GM12878 (cell line): ENCODE data around the gene OR6K6. TPM values are rescaled to one million over a fixed set of nuclear protein-coding genes. Genes with fewer than 3 reads are reported as not detected.

Source experiments
- ATAC-seq: fragments of 200-7000 bp; cut with Tn5 transposase; 3 replicates; pipeline ENCODE4 v1.9.1; 2020; ENCODE audit warnings: mild to moderate bottlenecking, moderate library complexity
- BruUV-seq: library from RNA; stranded (reverse); fragments of 400-500 nt; replicated peaks from 2 replicates; lab custom pipeline; 2021; lab: Mats Ljungman, UMichigan
- CTCF ChIA-PET: fragments of 300-600 bp; sonication (Branson Sonifier 250); formaldehyde crosslinking; extraction: SDS; loops from one replicate; lab custom pipeline; 2021; ENCODE audit warnings: inconsistent platforms; lab: Yijun Ruan, JAX
- POLR2A ChIA-PET: fragments of 350-600 bp; formaldehyde crosslinking; extraction: SDS; loops from one replicate; lab custom pipeline; 2021; ENCODE audit warnings: inconsistent platforms; lab: Charles Lee
- RAD21 ChIA-PET: fragments of 300-600 bp; sonication (Branson Sonifier 250); formaldehyde crosslinking; loops from one replicate; lab custom pipeline; 2023; ENCODE audit warnings: antibody characterized with exemption; ENCODE audit not compliant: unreplicated experiment; lab: Charles Lee
- SMC1A ChIA-PET: fragments of 300-600 bp; sonication (Branson Sonifier 250); formaldehyde crosslinking; loops from one replicate; lab custom pipeline; 2023; ENCODE audit not compliant: unreplicated experiment, uncharacterized antibody; lab: Charles Lee
- DNase-seq: peaks from one replicate; pipeline ENCODE4 v3.0.0-alpha.2; 2011; ENCODE audit warnings: low read depth, low spot score
- FAIRE-seq: peaks from 3 replicates; lab custom pipeline; 2011; peaks lifted over from hg19 to GRCh38; lab: Jason Lieb, UNC
- H2AFZ ChIP-seq: 2 replicates; pipeline ENCODE4 v1.6.0; 2011; ENCODE audit warnings: low read depth, low read length, control low read depth; ENCODE audit not compliant: control insufficient read depth
- H3K27ac ChIP-seq: 2 replicates; pipeline ENCODE4 v1.5.1; 2011; ENCODE audit warnings: control low read depth; ENCODE audit not compliant: control insufficient read depth, insufficient read depth
- H3K27me3 ChIP-seq, 2 experiments: replicated peaks in 1 of 2; 2 replicates each; pipeline versions ENCODE4 v1.6.0 to v1.6.1; 2011; ENCODE audit warnings: low read length in 1 of 2; ENCODE audit not compliant: control insufficient read depth in 2 of 2, insufficient read depth in 2 of 2
- H3K36me3 ChIP-seq, 2 experiments: 2 replicates each; pipeline ENCODE4 v1.5.1; 2011; ENCODE audit warnings: low read length in 1 of 2; ENCODE audit not compliant: control insufficient read depth in 2 of 2, insufficient read depth in 2 of 2
- H3K4me1 ChIP-seq: 2 replicates; pipeline ENCODE4 v1.6.1; 2011; ENCODE audit warnings: mild to moderate bottlenecking, low read length, moderate library complexity, mixed read lengths; ENCODE audit not compliant: control insufficient read depth, insufficient read depth
- H3K4me2 ChIP-seq: 2 replicates; pipeline ENCODE4 v1.6.0; 2011; ENCODE audit warnings: control low read depth; ENCODE audit not compliant: control insufficient read depth, insufficient read depth
- H3K4me3 ChIP-seq: fragments of 200-600 bp; sonication (generic); 2 replicates; pipeline ENCODE4 v1.5.1; 2016
- H3K79me2 ChIP-seq: 2 replicates; pipeline ENCODE4 v1.6.0; 2011; ENCODE audit warnings: low read length; ENCODE audit not compliant: control insufficient read depth, insufficient read depth
- H3K9ac ChIP-seq: 2 replicates; pipeline ENCODE4 v1.8.0; 2011; ENCODE audit warnings: low read length, control low read depth, mixed read lengths; ENCODE audit not compliant: control insufficient read depth, insufficient read depth
- H3K9me3 ChIP-seq: replicated peaks from 3 replicates; pipeline ENCODE4 v1.5.1; 2011; ENCODE audit warnings: mild to moderate bottlenecking, low read length; ENCODE audit not compliant: control insufficient read depth, insufficient read depth
- H4K20me1 ChIP-seq: 2 replicates; pipeline ENCODE4 v1.6.0; 2011; ENCODE audit not compliant: control insufficient read depth, insufficient read depth
- BHLHE40 ChIP-seq, 2 experiments: fragments of 450-650 bp in 1 of 2; IDR thresholded peaks; 2 replicates each; pipeline ENCODE4 v1.6.1; 2011 to 2017; ENCODE audit warnings: low read depth in 2 of 2, borderline replicate concordance in 1 of 2, improper control_type of control experiment in 1 of 2, low read length in 1 of 2, mild to moderate bottlenecking in 1 of 2
- CBX5 ChIP-seq: sonication (generic); IDR thresholded peaks from 2 replicates; pipeline ENCODE4 v1.6.1; 2016; ENCODE audit warnings: low read depth, moderate library complexity, mild to moderate bottlenecking, inconsistent platforms
- FOS ChIP-seq: IDR thresholded peaks from 3 replicates; pipeline ENCODE4 v1.6.1; 2011; ENCODE audit warnings: borderline replicate concordance; ENCODE audit not compliant: insufficient read length; ENCODE audit errors: extremely low read depth
- GABPA ChIP-seq: IDR thresholded peaks from 2 replicates; pipeline ENCODE4 v1.6.1; 2014; ENCODE audit warnings: antibody characterized with exemption, low read depth, mild to moderate bottlenecking, inconsistent platforms
- HDGF ChIP-seq: fragments of 450-650 bp; IDR thresholded peaks from 2 replicates; pipeline ENCODE4 v1.6.1; 2016; ENCODE audit warnings: antibody characterized with exemption
- NRF1 ChIP-seq: conservative IDR thresholded peaks from 2 replicates; pipeline ENCODE4 v1.6.1; 2011; ENCODE audit warnings: mild to moderate bottlenecking, low read depth, low read length, improper control_type of control experiment
- RCOR1 ChIP-seq: conservative IDR thresholded peaks from 2 replicates; pipeline ENCODE4 v1.6.1; 2012; ENCODE audit warnings: low read depth, low read length, improper control_type of control experiment
- RFX5 ChIP-seq: IDR thresholded peaks from 2 replicates; pipeline ENCODE4 v1.6.1; 2011; ENCODE audit warnings: low read depth, low read length, improper control_type of control experiment
- SREBF1 ChIP-seq: IDR thresholded peaks from 2 replicates; pipeline ENCODE4 v1.6.1; 2012; ENCODE audit warnings: mild to moderate bottlenecking, low read length
- TBL1XR1 ChIP-seq: IDR thresholded peaks from 2 replicates; pipeline ENCODE4 v1.6.1; 2012; ENCODE audit warnings: low read depth, low read length, improper control_type of control experiment
- ZNF622 ChIP-seq: fragments of 450-650 bp; IDR thresholded peaks from 2 replicates; pipeline ENCODE4 v1.6.1; 2017; ENCODE audit warnings: mild to moderate bottlenecking, inconsistent platforms
- WGBS: methylation state at CpG from one replicate; pipeline ENCODE4 v1.1.6; 2016; ENCODE audit warnings: low lambda C conversion rate; ENCODE audit not compliant: insufficient replicate concordance, insufficient coverage; ENCODE audit errors: missing lambda C conversion rate; 5-methylcytosine and 5-hydroxymethylcytosine counted together
- in situ Hi-C: fragments of 300-500 bp; cut with MboI; formaldehyde crosslinking; loops from 9 replicates; pipeline ENCODE4 v1.14.3; 2018; ENCODE audit warnings: mixed read lengths
- intact Hi-C: fragments of 100-400 bp; cut with micrococcal nuclease; formaldehyde crosslinking; loops from one replicate; pipeline ENCODE4 v1.14.2; 2022; ENCODE audit not compliant: unreplicated experiment
- polyA plus RNA-seq, 11 experiments: library from polyadenylated mRNA; depleted of rRNA in 4 of 11; unstranded in 6 of 11; stranded (reverse) in 5 of 11; fragments of >200 nt; fragmentation: Nextera tagmentation in 4 of 11; fragmentation: Illumina TruSeq in 1 of 11; extraction: Ambion mirVana in 4 of 11; extraction: Trizol in 1 of 11; gene quantifications; 1 replicate in 1 of 11; 2 replicates in 10 of 11; pipeline versions ENCODE4 v1.2.1 to v1.2.3, GENCODE V29; 2011 to 2016; ENCODE audit warnings: inconsistent platforms in 2 of 11, missing spikeins in 2 of 11, low read depth in 1 of 11
- total RNA-seq, 4 experiments: library from RNA; depleted of rRNA in 3 of 4; stranded (reverse); fragments of >200 nt in 3 of 4; fragmentation: Illumina TruSeq in 1 of 4; extraction: Trizol in 1 of 4; gene quantifications; 2 replicates each; pipeline versions ENCODE4 v1.2.1 to v1.2.3, GENCODE V29; 2013 to 2021
- TF ChIP-seq, protein P1 (sequence below): IDR thresholded peaks from 2 replicates; pipeline ENCODE4 v1.6.1; 2012; ENCODE audit warnings: low read depth, low read length, improper control_type of control experiment
- TF ChIP-seq, protein P2 (sequence below): IDR thresholded peaks from 2 replicates; pipeline ENCODE4 v1.6.1; 2011; ENCODE audit warnings: mild to moderate bottlenecking, low read depth, low read length, moderate library complexity; ENCODE audit not compliant: insufficient replicate concordance

Gene OR6K6
- total and polyA plus RNA-seq, 10 of the 15 experiments (the other 5 are each of a cell fraction or from before 2014, with no cell fraction given): not detected

GRCh38 chr1:158730453-158730852 is 24.1 kb upstream of the OR6K6 start:
- intact Hi-C loops (no loop called here), in situ Hi-C loops (no loop called here)
- no peak for DNase-seq
- Histone ChIP-seq H4K20me1 (no peaks in the 10 kb centered on the region), H3K27me3 (no peaks in the 10 kb centered on the region), H3K4me3 (no peak overlapping the region), H3K9ac (no peak overlapping the region), H3K79me2 (no peaks in the 10 kb centered on the region), H2AFZ (no peak overlapping the region), H3K4me2 (no peak overlapping the region), H3K27ac (no peak overlapping the region), H3K4me1 (no peaks in the 10 kb centered on the region), H3K36me3 (no peaks in the 10 kb centered on the region), H3K9me3 (no peaks in the 10 kb centered on the region)
- no peak for ATAC-seq
- SMC1A ChIA-PET: interaction anchor here (0.6 to 1.7 kb wide), 2 partner anchors 12 to 138 kb away, joined by 4 to 5 read pairs; no protein-coding TSS in a partner anchor
- RAD21 ChIA-PET: no interaction called here
- no peak for FAIRE-seq
- WGBS: 58% methylated on average over 4 of the region's 4 CpGs
- no TSS peak for BruUV-seq
- POLR2A ChIA-PET: no interaction called here
- TF ChIP-seq HDGF (no peak), SREBF1 (no peak), GABPA (no peak), BHLHE40 (IDR thresholded peaks at IDR 0.05; ENCODE audit: borderline replicate concordance in 1 of 2, low read depth in 2 of 2, low read length in 1 of 2) (no peak), RCOR1 (no peak)
- TF ChIP-seq, protein P1, sequence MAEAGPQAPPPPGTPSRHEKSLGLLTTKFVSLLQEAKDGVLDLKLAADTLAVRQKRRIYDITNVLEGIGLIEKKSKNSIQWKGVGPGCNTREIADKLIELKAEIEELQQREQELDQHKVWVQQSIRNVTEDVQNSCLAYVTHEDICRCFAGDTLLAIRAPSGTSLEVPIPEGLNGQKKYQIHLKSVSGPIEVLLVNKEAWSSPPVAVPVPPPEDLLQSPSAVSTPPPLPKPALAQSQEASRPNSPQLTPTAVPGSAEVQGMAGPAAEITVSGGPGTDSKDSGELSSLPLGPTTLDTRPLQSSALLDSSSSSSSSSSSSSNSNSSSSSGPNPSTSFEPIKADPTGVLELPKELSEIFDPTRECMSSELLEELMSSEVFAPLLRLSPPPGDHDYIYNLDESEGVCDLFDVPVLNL: no peak
- CTCF ChIA-PET: no interaction called here

DNA sequence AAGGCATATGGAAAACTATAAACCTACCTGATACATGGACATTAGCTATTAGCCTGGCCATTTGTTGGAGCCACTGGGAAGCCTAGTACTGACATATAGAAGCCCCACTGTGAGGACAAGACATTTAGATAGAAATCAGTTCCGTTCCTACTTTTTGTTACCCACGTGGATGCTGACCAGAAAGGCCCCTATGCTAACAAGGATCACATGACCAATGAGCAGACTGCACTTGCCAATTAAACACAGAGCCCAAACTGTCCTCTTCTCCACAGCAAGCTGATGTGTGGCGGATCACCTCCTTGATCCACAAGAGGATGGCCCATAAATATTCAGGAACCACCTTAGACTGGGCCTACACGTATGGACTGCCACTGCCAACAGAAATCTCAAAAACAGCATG is 22.8 kb upstream of the OR6K6 start:
- ATAC-seq (no peak), DNase-seq (no peak), FAIRE-seq (no peak)
- H3K27ac ChIP-seq: no peak overlapping the region
- no peaks in the 10 kb centered on the region for H3K9me3 ChIP-seq
- no peaks in the 10 kb centered on the region for H4K20me1 ChIP-seq
- ChIA-PET RAD21 (no interaction called here), POLR2A (no interaction called here), CTCF (no interaction called here), SMC1A (interaction anchor here (1.7 kb wide), 1 partner anchor 14 kb away, joined by 5 read pairs; no protein-coding TSS in a partner anchor)
- H3K4me1 ChIP-seq: no peaks in the 10 kb centered on the region
- WGBS: 27% methylated on average over 4 of the region's 4 CpGs
- no peak overlapping the region for H3K4me2 ChIP-seq
- intact Hi-C loops: no loop called here
- in situ Hi-C loops: no loop called here
- no peak overlapping the region for H3K4me3 ChIP-seq
- H3K36me3 ChIP-seq: no peaks in the 10 kb centered on the region
- no peak overlapping the region for H3K9ac ChIP-seq
- H3K27me3 ChIP-seq: no peaks in the 10 kb centered on the region
- H3K79me2 ChIP-seq: no peaks in the 10 kb centered on the region
- no TSS peak for BruUV-seq
- no peak overlapping the region for H2AFZ ChIP-seq
- TF ChIP-seq CBX5: no peak
- no peak for TF ChIP-seq BHLHE40 (IDR thresholded peaks at IDR 0.05; ENCODE audit: borderline replicate concordance in 1 of 2, low read depth in 2 of 2, low read length in 1 of 2)
- TF ChIP-seq TBL1XR1: no peak
- TF ChIP-seq FOS: no peak
- TF ChIP-seq RFX5: no peak
- no peak for TF ChIP-seq ZNF622
- TF ChIP-seq, protein P2, sequence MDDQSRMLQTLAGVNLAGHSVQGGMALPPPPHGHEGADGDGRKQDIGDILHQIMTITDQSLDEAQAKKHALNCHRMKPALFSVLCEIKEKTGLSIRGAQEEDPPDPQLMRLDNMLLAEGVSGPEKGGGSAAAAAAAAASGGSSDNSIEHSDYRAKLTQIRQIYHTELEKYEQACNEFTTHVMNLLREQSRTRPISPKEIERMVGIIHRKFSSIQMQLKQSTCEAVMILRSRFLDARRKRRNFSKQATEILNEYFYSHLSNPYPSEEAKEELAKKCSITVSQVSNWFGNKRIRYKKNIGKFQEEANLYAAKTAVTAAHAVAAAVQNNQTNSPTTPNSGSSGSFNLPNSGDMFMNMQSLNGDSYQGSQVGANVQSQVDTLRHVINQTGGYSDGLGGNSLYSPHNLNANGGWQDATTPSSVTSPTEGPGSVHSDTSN: no peak
- no peak for TF ChIP-seq NRF1
